SK-N-SH (cell line): Measurements from ENCODE around the gene NSDHL.

ENCODE experiments used
- CHD2 ChIP-seq: fragments of 150-350 bp; IDR thresholded peaks from 2 replicates; pipeline ENCODE4 v1.6.1; 2018; ENCODE audit warnings: low read length; ENCODE audit not compliant: partially characterized antibody
- CTCF ChIP-seq: fragments of 200-600 bp; sonication (generic); IDR thresholded peaks from 2 replicates; pipeline ENCODE4 v1.6.1; 2017; ENCODE audit warnings: antibody characterized with exemption, mild to moderate bottlenecking, moderate library complexity
- FOXM1 ChIP-seq: IDR thresholded peaks from 2 replicates; pipeline ENCODE4 v1.4.0; 2012; ENCODE audit warnings: low read depth, mild to moderate bottlenecking
- POLR2AphosphoS5 ChIP-seq: IDR thresholded peaks from 2 replicates; pipeline ENCODE4 v1.6.1; 2012; ENCODE audit warnings: low read depth, low read length
- REST ChIP-seq: IDR thresholded peaks from 2 replicates; pipeline ENCODE4 v1.6.1; 2012; ENCODE audit warnings: mild to moderate bottlenecking, low read depth, low read length, moderate library complexity
- SIN3A ChIP-seq: IDR thresholded peaks from 2 replicates; pipeline ENCODE4 v1.6.1; 2012; ENCODE audit warnings: low read depth, mild to moderate bottlenecking, low read length, moderate library complexity, borderline replicate concordance
- TAF1 ChIP-seq: IDR thresholded peaks from 2 replicates; pipeline ENCODE4 v1.6.1; 2012; ENCODE audit warnings: low read depth, mild to moderate bottlenecking, low read length, moderate library complexity, borderline replicate concordance
- USF2 ChIP-seq: fragments of 150-350 bp; IDR thresholded peaks from 2 replicates; pipeline ENCODE4 v1.6.1; 2017; ENCODE audit warnings: antibody characterized with exemption, low read length, low read depth, borderline replicate concordance
- YY1 ChIP-seq: IDR thresholded peaks from 2 replicates; pipeline ENCODE4 v1.4.0; 2012; ENCODE audit warnings: low read depth, mild to moderate bottlenecking
- TF ChIP-seq, protein P1 (sequence below): IDR thresholded peaks from 2 replicates; pipeline ENCODE4 v1.4.0; 2012; ENCODE audit warnings: low read depth
- TF ChIP-seq, protein P2 (sequence below): IDR thresholded peaks from 2 replicates; pipeline ENCODE4; 2012

GRCh38 chrX:152917656-152918579, 87.1 kb downstream of the NSDHL start:
- TF ChIP-seq POLR2AphosphoS5 (no peak), FOXM1 (no peak), CTCF (no peak), TAF1 (no peak), CHD2 (no peak), REST (no peak), USF2 (no peak), YY1 (no peak), SIN3A (no peak)
- TF ChIP-seq, protein P1, sequence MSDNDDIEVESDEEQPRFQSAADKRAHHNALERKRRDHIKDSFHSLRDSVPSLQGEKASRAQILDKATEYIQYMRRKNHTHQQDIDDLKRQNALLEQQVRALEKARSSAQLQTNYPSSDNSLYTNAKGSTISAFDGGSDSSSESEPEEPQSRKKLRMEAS = no peak
- TF ChIP-seq, protein P2, sequence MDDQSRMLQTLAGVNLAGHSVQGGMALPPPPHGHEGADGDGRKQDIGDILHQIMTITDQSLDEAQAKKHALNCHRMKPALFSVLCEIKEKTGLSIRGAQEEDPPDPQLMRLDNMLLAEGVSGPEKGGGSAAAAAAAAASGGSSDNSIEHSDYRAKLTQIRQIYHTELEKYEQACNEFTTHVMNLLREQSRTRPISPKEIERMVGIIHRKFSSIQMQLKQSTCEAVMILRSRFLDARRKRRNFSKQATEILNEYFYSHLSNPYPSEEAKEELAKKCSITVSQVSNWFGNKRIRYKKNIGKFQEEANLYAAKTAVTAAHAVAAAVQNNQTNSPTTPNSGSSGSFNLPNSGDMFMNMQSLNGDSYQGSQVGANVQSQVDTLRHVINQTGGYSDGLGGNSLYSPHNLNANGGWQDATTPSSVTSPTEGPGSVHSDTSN = no peak
